Measurements from ENCODE around the gene KDM5C.

The KDM5C gene

GRCh38 chrX:53249408-53250042, 24.5 kb upstream of the KDM5C start:
- no peak for DNase-seq

GRCh38 chrX:53247928-53248327, 22.9 kb upstream of the KDM5C start:
- DNase-seq = no peak

GRCh38 chrX:53246231-53246630, 21.2 kb upstream of the KDM5C start:
- DNase-seq = no peak

- DNase-seq = no peak
Observed at GRCh38 chrX:53244610-53245009, 19.6 kb upstream of the KDM5C start.

- no peak for DNase-seq
Observed at GRCh38 chrX:53242310-53242709, 17.3 kb upstream of the KDM5C start.

- no peak for DNase-seq
Observed at GRCh38 chrX:53241558-53241957, 16.6 kb upstream of the KDM5C start.

GRCh38 chrX:53239474-53239873, 14.5 kb upstream of the KDM5C start:
- no peak for DNase-seq

- no peak for DNase-seq
Observed at GRCh38 chrX:53237056-53237455, 12.0 kb upstream of the KDM5C start.

- DNase-seq = no peak
Observed at GRCh38 chrX:53236025-53236679, 11.1 kb upstream of the KDM5C start.

GRCh38 chrX:53235566-53235965, 10.6 kb upstream of the KDM5C start:
- DNase-seq = no peak

- DNase-seq = no peak
Observed at GRCh38 chrX:53234484-53234883, 9.5 kb upstream of the KDM5C start.

- no peak for DNase-seq
Observed at GRCh38 chrX:53233536-53233935, 8.5 kb upstream of the KDM5C start.

GRCh38 chrX:53230116-53230515, 5.1 kb upstream of the KDM5C start:
- DNase-seq = no peak

- no peak for DNase-seq
Observed at GRCh38 chrX:53227224-53227765, 2.3 kb upstream of the KDM5C start.

GRCh38 chrX:53223955-53224859, 800 bp downstream of the KDM5C start:
- DNase-seq = no peak

- DNase-seq = no peak
Observed at GRCh38 chrX:53223068-53223693, 1.8 kb downstream of the KDM5C start.

GRCh38 chrX:53211391-53211978, 13.5 kb downstream of the KDM5C start:
- no peak for DNase-seq

GRCh38 chrX:53196678-53197077, 28.3 kb downstream of the KDM5C start:
- no peak for DNase-seq

- no peak for DNase-seq
Observed at GRCh38 chrX:53195401-53195800, 29.6 kb downstream of the KDM5C start.

- no peak for DNase-seq
Observed at GRCh38 chrX:53194308-53194707, 30.7 kb downstream of the KDM5C start.

- no peak for DNase-seq
Observed at GRCh38 chrX:53193093-53193492, 31.9 kb downstream of the KDM5C start.

- DNase-seq = no peak
Observed at GRCh38 chrX:53190363-53190960, 34.5 kb downstream of the KDM5C start.
